Measurements from ENCODE around the gene DAB2IP. TPM values are rescaled to one million over a fixed set of nuclear protein-coding genes. Genes with fewer than 3 reads are reported as not detected.

The DAB2IP gene
- polyA plus RNA-seq, 1 donor (not counting 4 experiments of a cell fraction or from before 2014, with no cell fraction given) = 28.6 TPM

GRCh38 chr9:121708768-121709488, 57.5 kb downstream of the DAB2IP start:
- Histone ChIP-seq H3K4me3 (ENCODE audit: control insufficient read depth in 2 of 3, extremely low read depth in 1 of 3, insufficient read depth in 2 of 3, low read depth in 1 of 3, low read length in 3 of 3) (no peak overlapping the region), H3K4me1 (ENCODE audit: control insufficient read depth, extremely low read depth, insufficient read depth, low read length) (peaks cover 27% of the 10 kb centered on the region), H4K20me1 (ENCODE audit: control insufficient read depth, extremely low read depth, insufficient read depth, low read length) (peaks cover 24% of the 10 kb centered on the region), H3K4me2 (ENCODE audit: control insufficient read depth, extremely low read depth, insufficient read depth, low read depth, low read length) (no peak overlapping the region), H3K27me3 (ENCODE audit: control insufficient read depth, extremely low read depth, insufficient read depth, low read length) (no peaks in the 10 kb centered on the region), H3K79me2 (ENCODE audit: control insufficient read depth, insufficient read depth, low read length) (peaks cover 100% of the 10 kb centered on the region), H3K9me3 (ENCODE audit: control insufficient read depth, low read depth, low read length) (no peaks in the 10 kb centered on the region), H3K36me3 (ENCODE audit: control insufficient read depth in 2 of 2, extremely low read depth in 1 of 2, insufficient read depth in 2 of 2, low read length in 2 of 2) (peaks cover 4 to 15% of the 10 kb centered on the region in 2 experiments), H3K27ac (ENCODE audit: control insufficient read depth, insufficient read depth, low read length) (no peak overlapping the region), H3K9me1 (ENCODE audit: control insufficient read depth, extremely low read depth, insufficient read depth, low read length) (peaks cover 3% of the 10 kb centered on the region), H2AFZ (ENCODE audit: control insufficient read depth, low read length) (no peak overlapping the region), H3K9ac (ENCODE audit: control insufficient read depth, extremely low read depth, insufficient read depth, low read length) (no peak overlapping the region)
- TF ChIP-seq EZH2 (IDR thresholded peaks at IDR 0.05; ENCODE audit: low read length) (no peak), CTCF (optimal IDR thresholded peaks at IDR 0.05 in 1 of 3, IDR thresholded peaks at IDR 0.05 in 1 of 3, conservative IDR thresholded peaks at IDR 0.05 in 1 of 3; ENCODE audit: extremely low read depth in 1 of 3, insufficient read depth in 2 of 3, low read length in 3 of 3) (no peak)
- no peak for DNase-seq (ENCODE audit: low read depth, low spot score)
- dilution Hi-C loops (cut with MboI; ENCODE audit: extremely low pct_ligation_motif_present, low sequenced_read_pairs) = no loop called here
- no peak for FAIRE-seq

DNA sequence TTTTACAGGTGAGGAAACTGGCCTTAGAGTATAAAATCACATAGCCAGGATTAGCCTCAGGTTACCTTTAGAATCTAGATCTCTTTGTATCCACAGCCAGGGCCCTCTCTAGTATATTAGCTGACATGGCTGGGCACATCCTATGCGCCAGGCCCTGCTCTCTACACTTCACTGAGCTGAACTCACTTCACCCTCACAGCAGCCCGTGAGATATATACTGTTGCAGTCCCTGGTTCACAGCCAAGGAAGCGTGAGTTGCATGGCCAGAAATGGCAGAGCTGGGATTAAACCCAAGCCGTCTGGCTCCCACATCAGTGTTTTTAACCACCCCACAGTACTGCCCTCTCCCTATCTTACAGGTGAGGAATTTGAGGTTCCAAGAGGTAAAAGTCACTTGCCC, 58.4 kb downstream of the DAB2IP start:
- FAIRE-seq = no peak
- H3K9me3 ChIP-seq (ENCODE audit: control insufficient read depth, low read depth, low read length) = no peaks in the 10 kb centered on the region
- H3K36me3 ChIP-seq (ENCODE audit: control insufficient read depth in 2 of 2, extremely low read depth in 1 of 2, insufficient read depth in 2 of 2, low read length in 2 of 2) = peaks cover 4 to 15% of the 10 kb centered on the region in 2 experiments
- dilution Hi-C loops (cut with MboI; ENCODE audit: extremely low pct_ligation_motif_present, low sequenced_read_pairs) = no loop called here
- H3K4me3 ChIP-seq (ENCODE audit: control insufficient read depth in 2 of 3, extremely low read depth in 1 of 3, insufficient read depth in 2 of 3, low read depth in 1 of 3, low read length in 3 of 3) = no peak overlapping the region
- no peaks in the 10 kb centered on the region for H3K27me3 ChIP-seq (ENCODE audit: control insufficient read depth, extremely low read depth, insufficient read depth, low read length)
- peaks cover 19% of the 10 kb centered on the region for H3K4me1 ChIP-seq (ENCODE audit: control insufficient read depth, extremely low read depth, insufficient read depth, low read length)
- H3K9me1 ChIP-seq (ENCODE audit: control insufficient read depth, extremely low read depth, insufficient read depth, low read length) = peaks cover 6% of the 10 kb centered on the region
- H2AFZ ChIP-seq (ENCODE audit: control insufficient read depth, low read length) = no peak overlapping the region
- no peak overlapping the region for H3K9ac ChIP-seq (ENCODE audit: control insufficient read depth, extremely low read depth, insufficient read depth, low read length)
- TF ChIP-seq CTCF (optimal IDR thresholded peaks at IDR 0.05 in 1 of 3, IDR thresholded peaks at IDR 0.05 in 1 of 3, conservative IDR thresholded peaks at IDR 0.05 in 1 of 3; ENCODE audit: extremely low read depth in 1 of 3, insufficient read depth in 2 of 3, low read length in 3 of 3) = no peak
- TF ChIP-seq EZH2 (IDR thresholded peaks at IDR 0.05; ENCODE audit: low read length) = no peak
- no peak overlapping the region for H3K27ac ChIP-seq (ENCODE audit: control insufficient read depth, insufficient read depth, low read length)
- no peak for DNase-seq (ENCODE audit: low read depth, low spot score)
- peaks cover 100% of the 10 kb centered on the region for H3K79me2 ChIP-seq (ENCODE audit: control insufficient read depth, insufficient read depth, low read length)
- no peak overlapping the region for H3K4me2 ChIP-seq (ENCODE audit: control insufficient read depth, extremely low read depth, insufficient read depth, low read depth, low read length)
- peaks cover 23% of the 10 kb centered on the region for H4K20me1 ChIP-seq (ENCODE audit: control insufficient read depth, extremely low read depth, insufficient read depth, low read length)
